HepG2 (cell line): Measurements from ENCODE around the gene VEGFB. TPM values are rescaled to one million over a fixed set of nuclear protein-coding genes. Genes with fewer than 3 reads are reported as not detected.

Source experiments
- JUND ChIP-seq: sonication (generic); formaldehyde crosslinking; IDR thresholded peaks from 2 replicates; pipeline ENCODE4 v1.8.0; 2022; ENCODE audit warnings: mild to moderate bottlenecking, missing genetic modification reagents
- MED8 ChIP-seq: sonication (generic); formaldehyde crosslinking; IDR thresholded peaks from 2 replicates; pipeline ENCODE4 v1.8.1; 2023; ENCODE audit warnings: mild to moderate bottlenecking, missing genetic modification reagents; ENCODE audit not compliant: insufficient replicate concordance
- RARA ChIP-seq: IDR thresholded peaks from 2 replicates; pipeline ENCODE4 v1.6.1; 2016; ENCODE audit warnings: missing genetic modification reagents, missing compliant biosample characterization
- TBL1XR1 ChIP-seq: fragments of 150-350 bp; IDR thresholded peaks from 2 replicates; pipeline ENCODE4 v1.6.1; 2014; ENCODE audit warnings: borderline replicate concordance, low read length; ENCODE audit not compliant: partially characterized antibody
- XRCC5 ChIP-seq: fragments of 200-400 bp; formaldehyde crosslinking; optimal IDR thresholded peaks from 2 replicates; pipeline ENCODE3; 2017; ENCODE audit warnings: mild to moderate bottlenecking, low read length
- ZNF788 ChIP-seq: sonication (generic); formaldehyde crosslinking; IDR thresholded peaks from 2 replicates; pipeline ENCODE4 v1.5.0; 2020; ENCODE audit warnings: mild to moderate bottlenecking, missing genetic modification reagents, borderline replicate concordance
- ZNF883 ChIP-seq: sonication (generic); formaldehyde crosslinking; IDR thresholded peaks from 2 replicates; pipeline ENCODE4 v1.5.1; 2020; ENCODE audit warnings: mild to moderate bottlenecking, missing genetic modification reagents; ENCODE audit errors: not compliant biosample characterization
- ZNF891 ChIP-seq: sonication (generic); formaldehyde crosslinking; IDR thresholded peaks from 2 replicates; pipeline ENCODE4 v1.5.0; 2020; ENCODE audit warnings: mild to moderate bottlenecking, missing genetic modification reagents
- polyA plus RNA-seq, 8 experiments: library from polyadenylated mRNA; depleted of rRNA in 3 of 8; stranded (reverse) in 7 of 8; unstranded in 1 of 8; fragments of >200 nt; fragmentation: Illumina TruSeq in 4 of 8; extraction: Trizol in 4 of 8; gene quantifications; 2 replicates each; pipeline versions ENCODE4 v1.2.1 to v1.2.3, GENCODE V29; 2011 to 2016; ENCODE audit warnings: low read depth in 4 of 8, missing spikeins in 1 of 8, mixed read lengths in 1 of 8; ENCODE audit not compliant: insufficient read depth in 1 of 8
- total RNA-seq, 5 experiments: library from RNA; depleted of rRNA; stranded (reverse); fragments of >200 nt; fragmentation: Illumina TruSeq; extraction: Trizol; gene quantifications; 2 replicates each; pipeline ENCODE4 v1.2.3, GENCODE V29; 2016; ENCODE audit warnings: low read depth in 1 of 5
- TF ChIP-seq, protein P1 (sequence below): sonication (generic); formaldehyde crosslinking; IDR thresholded peaks from 2 replicates; pipeline ENCODE4 v1.5.0; 2020; ENCODE audit warnings: missing genetic modification reagents
- TF ChIP-seq, protein P2 (sequence below): IDR thresholded peaks from 2 replicates; pipeline ENCODE4 v1.6.1; 2016; ENCODE audit warnings: mild to moderate bottlenecking, missing biosample characterization, missing genetic modification reagents
- TF ChIP-seq, protein P3 (sequence below): sonication (generic); formaldehyde crosslinking; conservative IDR thresholded peaks from 2 replicates; pipeline ENCODE4 v1.4.0; 2020; ENCODE audit warnings: mild to moderate bottlenecking, missing genetic modification reagents, moderate library complexity
- TF ChIP-seq, protein P4 (sequence below): sonication (generic); formaldehyde crosslinking; IDR thresholded peaks from 2 replicates; pipeline ENCODE4 v1.8.1; 2022; ENCODE audit warnings: mild to moderate bottlenecking, missing genetic modification reagents
- TF ChIP-seq, protein P5 (sequence below): sonication (generic); formaldehyde crosslinking; IDR thresholded peaks from 2 replicates; pipeline ENCODE4 v1.5.0; 2020; ENCODE audit warnings: missing genetic modification reagents, mild to moderate bottlenecking, borderline replicate concordance
- TF ChIP-seq, protein P6 (sequence below): sonication (generic); formaldehyde crosslinking; IDR thresholded peaks from 2 replicates; pipeline ENCODE4 v1.4.0; 2020; ENCODE audit warnings: missing genetic modification reagents, borderline replicate concordance
- TF ChIP-seq, protein P7 (sequence below): sonication (generic); formaldehyde crosslinking; IDR thresholded peaks from 2 replicates; pipeline ENCODE4 v1.5.1; 2020; ENCODE audit warnings: missing genetic modification reagents, mild to moderate bottlenecking, borderline replicate concordance

Gene VEGFB
- total and polyA plus RNA-seq, 2 of the 13 experiments (the other 11 are each of a cell fraction or from before 2014, with no cell fraction given): 9.0 to 11.3 TPM

DNA sequence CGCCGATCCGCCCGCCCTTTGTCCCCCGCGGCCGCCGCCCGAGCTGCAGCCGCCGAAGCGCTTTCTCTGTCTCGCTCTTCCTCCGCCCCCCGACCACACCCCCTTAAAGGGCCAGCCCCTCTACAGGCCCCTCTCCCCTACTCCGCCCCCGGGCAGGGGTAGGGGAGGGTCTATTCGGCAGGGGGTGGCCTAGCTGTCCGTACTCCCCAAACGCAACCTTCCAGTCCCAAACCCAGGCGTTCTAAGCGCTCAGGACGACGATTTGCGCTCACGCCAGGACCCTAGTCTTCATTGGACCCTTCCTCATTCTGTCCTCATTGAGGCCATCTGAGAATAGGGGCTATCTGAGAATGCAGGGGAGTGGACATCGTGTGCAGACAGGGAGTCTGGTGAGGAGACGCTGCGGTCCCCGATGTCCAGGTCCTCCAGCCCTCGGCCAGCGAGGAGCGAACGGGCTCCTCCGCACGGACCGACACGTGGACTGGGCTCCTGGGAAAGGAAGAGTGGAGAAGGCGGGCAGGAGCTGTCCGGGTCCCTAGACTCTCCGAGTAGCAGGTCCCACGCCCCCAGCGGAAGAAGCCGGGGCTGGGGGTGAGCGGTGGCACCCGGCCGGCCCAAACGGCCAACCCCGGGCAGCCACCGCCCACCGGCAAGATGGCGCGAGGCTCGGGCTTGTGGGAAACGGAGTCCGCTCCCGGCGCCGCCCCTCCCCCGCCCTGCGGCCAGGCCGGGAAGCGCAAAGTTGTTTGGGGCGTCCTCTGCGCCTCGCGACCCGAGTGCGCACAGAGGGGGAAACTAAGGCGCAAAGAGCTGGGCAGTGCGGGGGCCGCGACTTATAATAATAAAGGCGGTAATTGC, 12.7 kb downstream of the VEGFB start, which contains the start of gene PPP1R14B (continued):
- TF ChIP-seq TBL1XR1: peak; percentile 6
- no peak for TF ChIP-seq MED8
- TF ChIP-seq, protein P1, sequence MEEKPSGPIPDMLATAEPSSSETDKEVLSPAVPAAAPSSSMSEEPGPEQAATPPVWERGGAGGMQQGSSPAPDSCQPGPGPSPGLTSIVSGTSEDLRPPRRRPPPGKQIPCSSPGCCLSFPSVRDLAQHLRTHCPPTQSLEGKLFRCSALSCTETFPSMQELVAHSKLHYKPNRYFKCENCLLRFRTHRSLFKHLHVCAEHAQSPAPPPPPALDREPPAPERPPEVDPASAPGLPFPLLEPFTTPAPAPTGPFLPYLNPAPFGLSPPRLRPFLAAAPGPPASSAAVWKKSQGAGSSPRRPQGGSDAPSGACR (CRISPR knock-in tag): no peak; the same call in 1 of the 2 replicates
- no peak for TF ChIP-seq ZNF883
- no peak for TF ChIP-seq ZNF891 (CRISPR knock-in tag)
- TF ChIP-seq, protein P2, sequence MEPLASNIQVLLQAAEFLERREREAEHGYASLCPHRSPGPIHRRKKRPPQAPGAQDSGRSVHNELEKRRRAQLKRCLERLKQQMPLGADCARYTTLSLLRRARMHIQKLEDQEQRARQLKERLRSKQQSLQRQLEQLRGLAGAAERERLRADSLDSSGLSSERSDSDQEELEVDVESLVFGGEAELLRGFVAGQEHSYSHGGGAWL (CRISPR knock-in tag): peak; percentile 82
- TF ChIP-seq, protein P3, sequence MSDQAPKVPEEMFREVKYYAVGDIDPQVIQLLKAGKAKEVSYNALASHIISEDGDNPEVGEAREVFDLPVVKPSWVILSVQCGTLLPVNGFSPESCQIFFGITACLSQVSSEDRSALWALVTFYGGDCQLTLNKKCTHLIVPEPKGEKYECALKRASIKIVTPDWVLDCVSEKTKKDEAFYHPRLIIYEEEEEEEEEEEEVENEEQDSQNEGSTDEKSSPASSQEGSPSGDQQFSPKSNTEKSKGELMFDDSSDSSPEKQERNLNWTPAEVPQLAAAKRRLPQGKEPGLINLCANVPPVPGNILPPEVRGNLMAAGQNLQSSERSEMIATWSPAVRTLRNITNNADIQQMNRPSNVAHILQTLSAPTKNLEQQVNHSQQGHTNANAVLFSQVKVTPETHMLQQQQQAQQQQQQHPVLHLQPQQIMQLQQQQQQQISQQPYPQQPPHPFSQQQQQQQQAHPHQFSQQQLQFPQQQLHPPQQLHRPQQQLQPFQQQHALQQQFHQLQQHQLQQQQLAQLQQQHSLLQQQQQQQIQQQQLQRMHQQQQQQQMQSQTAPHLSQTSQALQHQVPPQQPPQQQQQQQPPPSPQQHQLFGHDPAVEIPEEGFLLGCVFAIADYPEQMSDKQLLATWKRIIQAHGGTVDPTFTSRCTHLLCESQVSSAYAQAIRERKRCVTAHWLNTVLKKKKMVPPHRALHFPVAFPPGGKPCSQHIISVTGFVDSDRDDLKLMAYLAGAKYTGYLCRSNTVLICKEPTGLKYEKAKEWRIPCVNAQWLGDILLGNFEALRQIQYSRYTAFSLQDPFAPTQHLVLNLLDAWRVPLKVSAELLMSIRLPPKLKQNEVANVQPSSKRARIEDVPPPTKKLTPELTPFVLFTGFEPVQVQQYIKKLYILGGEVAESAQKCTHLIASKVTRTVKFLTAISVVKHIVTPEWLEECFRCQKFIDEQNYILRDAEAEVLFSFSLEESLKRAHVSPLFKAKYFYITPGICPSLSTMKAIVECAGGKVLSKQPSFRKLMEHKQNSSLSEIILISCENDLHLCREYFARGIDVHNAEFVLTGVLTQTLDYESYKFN (CRISPR knock-in tag): peak; percentile 39
- peak; percentile 15 for TF ChIP-seq XRCC5
- TF ChIP-seq, protein P4, sequence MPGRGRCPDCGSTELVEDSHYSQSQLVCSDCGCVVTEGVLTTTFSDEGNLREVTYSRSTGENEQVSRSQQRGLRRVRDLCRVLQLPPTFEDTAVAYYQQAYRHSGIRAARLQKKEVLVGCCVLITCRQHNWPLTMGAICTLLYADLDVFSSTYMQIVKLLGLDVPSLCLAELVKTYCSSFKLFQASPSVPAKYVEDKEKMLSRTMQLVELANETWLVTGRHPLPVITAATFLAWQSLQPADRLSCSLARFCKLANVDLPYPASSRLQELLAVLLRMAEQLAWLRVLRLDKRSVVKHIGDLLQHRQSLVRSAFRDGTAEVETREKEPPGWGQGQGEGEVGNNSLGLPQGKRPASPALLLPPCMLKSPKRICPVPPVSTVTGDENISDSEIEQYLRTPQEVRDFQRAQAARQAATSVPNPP (CRISPR knock-in tag): no peak
- TF ChIP-seq, protein P5, sequence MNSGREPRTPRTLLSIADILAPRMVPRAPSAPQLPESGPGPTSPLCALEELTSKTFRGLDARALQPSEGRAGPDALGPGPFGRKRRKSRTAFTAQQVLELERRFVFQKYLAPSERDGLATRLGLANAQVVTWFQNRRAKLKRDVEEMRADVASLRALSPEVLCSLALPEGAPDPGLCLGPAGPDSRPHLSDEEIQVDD: 0 out of 2 replicates have a peak, but pooled peaks have one; percentile 77
- TF ChIP-seq, protein P6, sequence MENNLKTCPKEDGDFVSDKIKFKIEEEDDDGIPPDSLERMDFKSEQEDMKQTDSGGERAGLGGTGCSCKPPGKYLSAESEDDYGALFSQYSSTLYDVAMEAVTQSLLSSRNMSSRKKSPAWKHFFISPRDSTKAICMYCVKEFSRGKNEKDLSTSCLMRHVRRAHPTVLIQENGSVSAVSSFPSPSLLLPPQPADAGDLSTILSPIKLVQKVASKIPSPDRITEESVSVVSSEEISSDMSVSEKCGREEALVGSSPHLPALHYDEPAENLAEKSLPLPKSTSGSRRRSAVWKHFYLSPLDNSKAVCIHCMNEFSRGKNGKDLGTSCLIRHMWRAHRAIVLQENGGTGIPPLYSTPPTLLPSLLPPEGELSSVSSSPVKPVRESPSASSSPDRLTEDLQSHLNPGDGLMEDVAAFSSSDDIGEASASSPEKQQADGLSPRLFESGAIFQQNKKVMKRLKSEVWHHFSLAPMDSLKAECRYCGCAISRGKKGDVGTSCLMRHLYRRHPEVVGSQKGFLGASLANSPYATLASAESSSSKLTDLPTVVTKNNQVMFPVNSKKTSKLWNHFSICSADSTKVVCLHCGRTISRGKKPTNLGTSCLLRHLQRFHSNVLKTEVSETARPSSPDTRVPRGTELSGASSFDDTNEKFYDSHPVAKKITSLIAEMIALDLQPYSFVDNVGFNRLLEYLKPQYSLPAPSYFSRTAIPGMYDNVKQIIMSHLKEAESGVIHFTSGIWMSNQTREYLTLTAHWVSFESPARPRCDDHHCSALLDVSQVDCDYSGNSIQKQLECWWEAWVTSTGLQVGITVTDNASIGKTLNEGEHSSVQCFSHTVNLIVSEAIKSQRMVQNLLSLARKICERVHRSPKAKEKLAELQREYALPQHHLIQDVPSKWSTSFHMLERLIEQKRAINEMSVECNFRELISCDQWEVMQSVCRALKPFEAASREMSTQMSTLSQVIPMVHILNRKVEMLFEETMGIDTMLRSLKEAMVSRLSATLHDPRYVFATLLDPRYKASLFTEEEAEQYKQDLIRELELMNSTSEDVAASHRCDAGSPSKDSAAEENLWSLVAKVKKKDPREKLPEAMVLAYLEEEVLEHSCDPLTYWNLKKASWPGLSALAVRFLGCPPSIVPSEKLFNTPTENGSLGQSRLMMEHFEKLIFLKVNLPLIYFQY (CRISPR knock-in tag): peak; percentile 82; the same call in 1 of the 2 replicates
- peak; percentile 70; the same call in 1 of the 2 replicates for TF ChIP-seq ZNF788 (CRISPR knock-in tag)
- no peak for TF ChIP-seq JUND (CRISPR knock-in tag)
- no peak for TF ChIP-seq RARA (CRISPR knock-in tag)
- TF ChIP-seq, protein P7, sequence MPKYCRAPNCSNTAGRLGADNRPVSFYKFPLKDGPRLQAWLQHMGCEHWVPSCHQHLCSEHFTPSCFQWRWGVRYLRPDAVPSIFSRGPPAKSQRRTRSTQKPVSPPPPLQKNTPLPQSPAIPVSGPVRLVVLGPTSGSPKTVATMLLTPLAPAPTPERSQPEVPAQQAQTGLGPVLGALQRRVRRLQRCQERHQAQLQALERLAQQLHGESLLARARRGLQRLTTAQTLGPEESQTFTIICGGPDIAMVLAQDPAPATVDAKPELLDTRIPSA: peak; percentile 62; the same call in 1 of the 2 replicates
